ENCODE measurements around the gene THYN1.

- no peak for TF ChIP-seq POLR2A (IDR thresholded peaks at IDR 0.05; ENCODE audit: low read depth, low read length)
- TF ChIP-seq EZH2 (IDR thresholded peaks at IDR 0.05; ENCODE audit: borderline replicate concordance, low read depth, low read length, severe bottlenecking), result no peak
- TF ChIP-seq CTCF (IDR thresholded peaks at IDR 0.05; ENCODE audit: extremely low read depth in 1 of 2, insufficient read depth in 1 of 2, low read depth in 1 of 2, low read length in 2 of 2), result no peak
- no peak for TF ChIP-seq GATA2 (IDR thresholded peaks at IDR 0.05; ENCODE audit: insufficient read depth, insufficient read length, low read depth, low read length)
- no peak for TF ChIP-seq POLR2AphosphoS5 (IDR thresholded peaks at IDR 0.05; ENCODE audit: insufficient read depth, low read depth, low read length)
- TF ChIP-seq JUN (IDR thresholded peaks at IDR 0.05; ENCODE audit: borderline replicate concordance, insufficient read depth, insufficient read length, low read depth), result no peak
- no peak for TF ChIP-seq FOS (IDR thresholded peaks at IDR 0.05; ENCODE audit: borderline replicate concordance, insufficient read depth, low read length)
- TF ChIP-seq MAX (IDR thresholded peaks at IDR 0.05; ENCODE audit: insufficient read depth, insufficient read length), result no peak
- TF ChIP-seq MYC (IDR thresholded peaks at IDR 0.05; ENCODE audit: low read depth, low read length), result no peak
These were observed 2.5 kb downstream of the THYN1 start for GRCh38 chr11:134250675-134251074.

Data from endothelial cell of umbilical vein (primary cell).